ENCODE data around the gene ABCC10.

DNA sequence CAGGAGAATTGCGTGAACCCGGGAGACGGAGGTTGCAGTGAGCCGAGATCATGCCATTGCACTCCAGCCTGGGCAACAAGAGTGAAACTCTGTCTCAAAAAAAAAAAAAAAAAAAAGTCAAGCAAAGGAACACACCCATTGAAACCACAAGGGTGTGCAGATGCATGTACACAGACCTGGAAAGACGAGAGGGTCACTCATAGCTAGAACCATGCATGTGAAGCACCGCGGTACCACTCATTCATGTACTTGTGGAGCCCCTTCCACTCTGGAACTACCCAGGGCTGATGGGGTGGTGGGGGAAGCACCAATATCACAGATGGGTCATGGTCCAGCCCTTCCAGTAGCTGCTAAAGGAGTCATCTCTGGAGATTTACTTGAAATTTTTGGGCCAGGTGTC lies 42.6 kb downstream of the ABCC10 start:
- TF ChIP-seq, protein P1, sequence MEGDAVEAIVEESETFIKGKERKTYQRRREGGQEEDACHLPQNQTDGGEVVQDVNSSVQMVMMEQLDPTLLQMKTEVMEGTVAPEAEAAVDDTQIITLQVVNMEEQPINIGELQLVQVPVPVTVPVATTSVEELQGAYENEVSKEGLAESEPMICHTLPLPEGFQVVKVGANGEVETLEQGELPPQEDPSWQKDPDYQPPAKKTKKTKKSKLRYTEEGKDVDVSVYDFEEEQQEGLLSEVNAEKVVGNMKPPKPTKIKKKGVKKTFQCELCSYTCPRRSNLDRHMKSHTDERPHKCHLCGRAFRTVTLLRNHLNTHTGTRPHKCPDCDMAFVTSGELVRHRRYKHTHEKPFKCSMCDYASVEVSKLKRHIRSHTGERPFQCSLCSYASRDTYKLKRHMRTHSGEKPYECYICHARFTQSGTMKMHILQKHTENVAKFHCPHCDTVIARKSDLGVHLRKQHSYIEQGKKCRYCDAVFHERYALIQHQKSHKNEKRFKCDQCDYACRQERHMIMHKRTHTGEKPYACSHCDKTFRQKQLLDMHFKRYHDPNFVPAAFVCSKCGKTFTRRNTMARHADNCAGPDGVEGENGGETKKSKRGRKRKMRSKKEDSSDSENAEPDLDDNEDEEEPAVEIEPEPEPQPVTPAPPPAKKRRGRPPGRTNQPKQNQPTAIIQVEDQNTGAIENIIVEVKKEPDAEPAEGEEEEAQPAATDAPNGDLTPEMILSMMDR (IDR thresholded peaks at IDR 0.05) = no peak
- TF ChIP-seq POLR2A (IDR thresholded peaks at IDR 0.05) = no peak
